Caco-2 (cell line): Measurements from ENCODE around the gene ARG1. TPM values are rescaled to one million over a fixed set of nuclear protein-coding genes. Genes with fewer than 3 reads are reported as not detected.

Experiments used
- BruUV-seq: library from RNA; stranded (reverse); fragments of 400-500 nt; replicated peaks from 2 replicates; lab custom pipeline; 2021; lab: Mats Ljungman, UMichigan
- CTCF ChIA-PET: fragments of 300-600 bp; sonication (Branson Sonifier 250); formaldehyde crosslinking; loops from one replicate; lab custom pipeline; 2022; ENCODE audit warnings: antibody characterized with exemption; lab: Charles Lee
- POLR2A ChIA-PET: fragments of 300-600 bp; sonication (Branson Sonifier 250); formaldehyde crosslinking; loops from one replicate; lab custom pipeline; 2022; ENCODE audit warnings: antibody characterized with exemption; lab: Charles Lee
- DNase-seq, 2 experiments: peaks; one replicate each; pipeline versions ENCODE4 v3.0.0 to v3.0.0-alpha.2; 2020 to 2022
- H3K27me3 ChIP-seq: replicated peaks from 2 replicates; pipeline ENCODE4 v1.6.0; 2011; ENCODE audit warnings: low read length; ENCODE audit not compliant: control insufficient read depth, insufficient read depth
- H3K36me3 ChIP-seq: 2 replicates; pipeline ENCODE4 v1.5.1; 2011; ENCODE audit warnings: low read length; ENCODE audit not compliant: control insufficient read depth, insufficient read depth
- H3K4me1 ChIP-seq: fragments of 250-450 bp; sonication (Bioruptor Pico); 2 replicates; pipeline ENCODE4 v1.5.1; 2020; ENCODE audit warnings: mild to moderate bottlenecking
- H3K4me3 ChIP-seq: 2 replicates; pipeline ENCODE4 v1.5.1; 2011; ENCODE audit warnings: low read depth, mild to moderate bottlenecking, control low read depth, low read length
- H3K9me3 ChIP-seq: fragments of 250-450 bp; sonication (Bioruptor Pico); 2 replicates; pipeline ENCODE4 v1.5.1; 2020; ENCODE audit warnings: mild to moderate bottlenecking, moderate library complexity
- H3K27ac Mint-ChIP-seq: one replicate; pipeline ENCODE4 v1.8.0; 2022; ENCODE audit warnings: mixed read lengths; ENCODE audit not compliant: unreplicated experiment
- H3K27me3 Mint-ChIP-seq: one replicate; pipeline ENCODE4 v1.8.0; 2022; ENCODE audit warnings: mixed read lengths; ENCODE audit not compliant: insufficient read depth, unreplicated experiment
- H3K36me3 Mint-ChIP-seq: one replicate; pipeline ENCODE4 v1.8.0; 2022; ENCODE audit warnings: mild to moderate bottlenecking, mixed read lengths; ENCODE audit not compliant: insufficient read depth, unreplicated experiment
- H3K4me1 Mint-ChIP-seq: one replicate; pipeline ENCODE4 v1.8.0; 2022; ENCODE audit warnings: low read depth, mixed read lengths; ENCODE audit not compliant: unreplicated experiment
- H3K4me3 Mint-ChIP-seq: one replicate; pipeline ENCODE4 v1.8.0; 2022; ENCODE audit warnings: mild to moderate bottlenecking, moderate library complexity, mixed read lengths; ENCODE audit not compliant: unreplicated experiment
- H3K9me3 Mint-ChIP-seq: one replicate; pipeline ENCODE4 v1.8.0; 2022; ENCODE audit warnings: mixed read lengths; ENCODE audit not compliant: unreplicated experiment
- CTCF ChIP-seq, 2 experiments: fragments of 200-600 bp in 1 of 2; IDR thresholded peaks; 1 replicate in 1 of 2; 2 replicates in 1 of 2; pipeline versions ENCODE4 v1.5.1 to v1.8.0; 2011 to 2022; ENCODE audit warnings: antibody characterized with exemption in 1 of 2, control low read depth in 1 of 2, inconsistent platforms in 1 of 2, low read depth in 1 of 2, low read length in 1 of 2, mild to moderate bottlenecking in 1 of 2, moderate library complexity in 1 of 2; ENCODE audit not compliant: insufficient read depth in 1 of 2, severe bottlenecking in 1 of 2, unreplicated experiment in 1 of 2
- intact Hi-C: fragments of 100-400 bp; cut with micrococcal nuclease; formaldehyde crosslinking; loops from one replicate; pipeline ENCODE4 v1.10.0; 2022; ENCODE audit not compliant: unreplicated experiment
- total RNA-seq: library from RNA; stranded (reverse); gene quantifications from 2 replicates; pipeline ENCODE4 v1.2.3, GENCODE V29; 2022

Gene ARG1
- total RNA-seq, 1 experiment from 2014 or later = not detected

DNA sequence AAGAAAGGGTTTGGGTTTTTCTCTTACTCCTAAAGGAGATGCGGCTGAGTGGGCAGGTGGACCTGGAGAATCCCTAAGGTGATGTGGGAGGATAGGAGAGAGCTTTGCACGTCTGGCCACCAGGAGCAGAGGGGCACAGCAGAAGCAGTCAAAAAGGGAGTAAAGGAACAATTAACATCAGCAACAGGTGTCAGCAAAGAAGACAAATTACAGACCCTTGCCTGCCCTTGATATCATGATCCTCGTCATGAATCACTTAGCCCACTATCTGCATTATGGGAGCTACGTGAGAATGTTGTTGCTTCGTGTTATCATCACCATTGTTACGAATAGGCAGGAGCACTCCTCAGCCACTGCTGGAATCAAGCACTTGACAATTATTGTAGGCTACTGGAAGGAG lies 25.5 kb upstream of the ARG1 start:
- Mint-ChIP-seq H3K4me3 (no peak overlapping the region), H3K36me3 (no peaks in the 10 kb centered on the region), H3K27ac (no peak overlapping the region), H3K4me1 (no peaks in the 10 kb centered on the region), H3K27me3 (no peaks in the 10 kb centered on the region), H3K9me3 (no peaks in the 10 kb centered on the region)
- ChIA-PET POLR2A (no interaction called here), CTCF (no interaction called here)
- Histone ChIP-seq H3K4me1 (no peaks in the 10 kb centered on the region), H3K36me3 (no peaks in the 10 kb centered on the region), H3K4me3 (no peak overlapping the region), H3K9me3 (no peaks in the 10 kb centered on the region), H3K27me3 (no peaks in the 10 kb centered on the region)
- BruUV-seq = no TSS peak
- no peak for TF ChIP-seq CTCF (IDR thresholded peaks at IDR 0.05; ENCODE audit: insufficient read depth in 1 of 2, low read depth in 1 of 2, low read length in 1 of 2, severe bottlenecking in 1 of 2, unreplicated experiment in 1 of 2)
- intact Hi-C loops = no loop called here
- no peak for DNase-seq

- Mint-ChIP-seq H3K27me3 (no peaks in the 10 kb centered on the region), H3K4me3 (no peak overlapping the region), H3K36me3 (no peaks in the 10 kb centered on the region), H3K9me3 (no peaks in the 10 kb centered on the region), H3K27ac (no peak overlapping the region), H3K4me1 (no peaks in the 10 kb centered on the region)
- ChIA-PET POLR2A (no interaction called here), CTCF (interaction anchor here (0.8 kb wide), 1 partner anchor 79 kb away, joined by 3 read pairs; the partner anchor contains the start of gene MED23)
- Histone ChIP-seq H3K9me3 (no peaks in the 10 kb centered on the region), H3K4me1 (no peaks in the 10 kb centered on the region), H3K27me3 (no peaks in the 10 kb centered on the region), H3K36me3 (no peaks in the 10 kb centered on the region), H3K4me3 (no peak overlapping the region)
- DNase-seq = no peak
- TF ChIP-seq CTCF (IDR thresholded peaks at IDR 0.05; ENCODE audit: insufficient read depth in 1 of 2, low read depth in 1 of 2, low read length in 1 of 2, severe bottlenecking in 1 of 2, unreplicated experiment in 1 of 2) = no peak
- no TSS peak for BruUV-seq
- intact Hi-C loops = no loop called here
Observed at GRCh38 chr6:131548441-131548840, 24.6 kb upstream of the ARG1 start.

DNA sequence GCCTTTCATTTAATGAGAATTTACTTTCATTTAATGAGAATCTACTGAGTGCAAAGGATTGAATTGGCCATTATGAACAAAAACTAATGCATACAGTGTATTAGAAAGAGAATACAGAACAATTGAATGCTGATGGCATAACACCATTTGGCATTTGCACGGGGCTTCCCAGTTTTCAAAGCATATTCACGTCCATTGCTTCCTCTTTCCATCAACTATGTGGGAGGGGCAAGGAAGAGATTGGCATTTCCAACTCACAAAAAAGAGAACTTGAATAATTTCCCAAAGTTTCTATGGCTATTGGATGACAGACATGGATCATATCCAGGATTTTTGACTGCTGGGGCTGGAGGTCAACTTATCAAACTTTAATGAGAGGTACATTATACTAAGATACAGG lies 23.2 kb upstream of the ARG1 start:
- H3K27me3 ChIP-seq = no peaks in the 10 kb centered on the region
- Mint-ChIP-seq H3K36me3 (no peaks in the 10 kb centered on the region), H3K27me3 (no peaks in the 10 kb centered on the region), H3K9me3 (no peaks in the 10 kb centered on the region), H3K27ac (no peak overlapping the region), H3K4me1 (no peaks in the 10 kb centered on the region), H3K4me3 (no peak overlapping the region)
- H3K4me1 ChIP-seq = no peaks in the 10 kb centered on the region
- no peaks in the 10 kb centered on the region for H3K9me3 ChIP-seq
- DNase-seq = no peak
- H3K36me3 ChIP-seq = no peaks in the 10 kb centered on the region
- intact Hi-C loops = no loop called here
- no peak for TF ChIP-seq CTCF (IDR thresholded peaks at IDR 0.05; ENCODE audit: insufficient read depth in 1 of 2, low read depth in 1 of 2, low read length in 1 of 2, severe bottlenecking in 1 of 2, unreplicated experiment in 1 of 2)
- ChIA-PET POLR2A (no interaction called here), CTCF (interaction anchor here (0.6 kb wide), 1 partner anchor 256 kb away, joined by 5 read pairs; no protein-coding TSS in a partner anchor)
- no TSS peak for BruUV-seq
- H3K4me3 ChIP-seq = no peak overlapping the region
